SH-SY5Y (cell line): Measurements from ENCODE around the gene ZNF74.

Source experiments
- GATA2 ChIP-seq: IDR thresholded peaks from 2 replicates; pipeline ENCODE4 v1.6.1; 2011; ENCODE audit warnings: mild to moderate bottlenecking, low read depth, low read length
- GATA3 ChIP-seq: IDR thresholded peaks from 2 replicates; pipeline ENCODE4 v1.6.1; 2011; ENCODE audit warnings: low read depth, mild to moderate bottlenecking, low read length, moderate library complexity

- no peak for TF ChIP-seq GATA2
- TF ChIP-seq GATA3 = no peak
Measured at GRCh38 chr22:20446383-20446970, 52.5 kb downstream of the ZNF74 start.
